ENCODE results near the gene KLHL29.

GRCh38 chr2:23356711-23357110 lies 28.3 kb upstream of the KLHL29 start:
- TF ChIP-seq EZH2phosphoT487 (IDR thresholded peaks at IDR 0.05; ENCODE audit: insufficient read depth, low read depth) (no peak), EZH2 (IDR thresholded peaks at IDR 0.05; ENCODE audit: insufficient read depth, poor library complexity, severe bottlenecking) (no peak)

Data from GM23248 (cell line).